PC-3 (cell line): Measurements from ENCODE around the gene OR52B6. TPM values are rescaled to one million over a fixed set of nuclear protein-coding genes. Genes with fewer than 3 reads are reported as not detected.
A peak's percentile ranks its signal among the peaks of the same experiment; 100 is the strongest.

Source experiments
- ATAC-seq: fragments of 200-7000 bp; cut with Tn5 transposase; 2 replicates; pipeline ENCODE4 v1.9.1; 2020; ENCODE audit warnings: mild to moderate bottlenecking, moderate library complexity
- BruUV-seq: library from RNA; stranded (reverse); fragments of 400-500 nt; replicated peaks from 2 replicates; lab custom pipeline; 2021; lab: Mats Ljungman, UMichigan
- CTCF ChIA-PET: fragments of 300-600 bp; sonication (Branson Sonifier 250); formaldehyde crosslinking; loops from one replicate; lab custom pipeline; 2022; ENCODE audit warnings: antibody characterized with exemption; lab: Charles Lee
- POLR2A ChIA-PET: fragments of 300-600 bp; sonication (Branson Sonifier 250); formaldehyde crosslinking; loops from one replicate; lab custom pipeline; 2022; ENCODE audit warnings: antibody characterized with exemption; ENCODE audit not compliant: unreplicated experiment; lab: Charles Lee
- DNase-seq: peaks from one replicate; pipeline ENCODE4 v3.0.0-alpha.2; 2015
- H2AFZ ChIP-seq: fragments of 300-600 bp; sonication (generic); 2 replicates; pipeline ENCODE4 v1.6.0; 2016; ENCODE audit warnings: antibody characterized with exemption, low read length
- H3F3A ChIP-seq: fragments of 300-600 bp; sonication (generic); one replicate; pipeline ENCODE4 v1.6.0; 2017; ENCODE audit warnings: antibody characterized with exemption, low read length, control low read depth, mild to moderate bottlenecking; ENCODE audit not compliant: unreplicated experiment
- H3K27ac ChIP-seq: fragments of 300-600 bp; sonication (generic); 2 replicates; pipeline ENCODE4 v1.5.1; 2016; ENCODE audit warnings: mild to moderate bottlenecking, low read length
- H3K27me3 ChIP-seq: fragments of 300-600 bp; sonication (generic); 2 replicates; pipeline ENCODE4 v1.6.1; 2016; ENCODE audit warnings: low read length, mixed read lengths
- H3K36me3 ChIP-seq: fragments of 300-600 bp; sonication (generic); 2 replicates; pipeline ENCODE4 v1.6.1; 2016; ENCODE audit warnings: low read depth, mixed run types, low read length, mixed read lengths
- H3K4me1 ChIP-seq: fragments of 300-600 bp; sonication (generic); 2 replicates; pipeline ENCODE4 v1.5.1; 2016; ENCODE audit warnings: low read length; ENCODE audit not compliant: insufficient read depth
- H3K4me2 ChIP-seq: fragments of 300-600 bp; sonication (generic); 2 replicates; pipeline ENCODE4 v1.6.0; 2016; ENCODE audit warnings: low read length
- H3K4me3 ChIP-seq: fragments of 300-600 bp; sonication (generic); 2 replicates; pipeline ENCODE4 v1.5.1; 2016; ENCODE audit warnings: mild to moderate bottlenecking, low read length, mixed read lengths
- H3K79me2 ChIP-seq: fragments of 300-600 bp; sonication (generic); 2 replicates; pipeline ENCODE4 v1.6.1; 2017; ENCODE audit warnings: low read length, mixed read lengths
- H3K9ac ChIP-seq: fragments of 300-600 bp; sonication (generic); 2 replicates; pipeline ENCODE4 v1.6.0; 2016; ENCODE audit warnings: mild to moderate bottlenecking, low read length
- H3K9me2 ChIP-seq: fragments of 300-600 bp; sonication (generic); replicated peaks from 2 replicates; pipeline ENCODE4 v1.6.1; 2016; ENCODE audit warnings: mixed run types, low read length, mixed read lengths
- H3K9me3 ChIP-seq: fragments of 300-600 bp; sonication (generic); 2 replicates; pipeline ENCODE4 v1.6.1; 2016; ENCODE audit warnings: low read length, mixed read lengths
- H4K20me1 ChIP-seq: fragments of 300-600 bp; sonication (generic); 2 replicates; pipeline ENCODE4 v1.6.1; 2016; ENCODE audit warnings: low read length, mixed read lengths
- CTCF ChIP-seq: fragments of 300-600 bp; sonication (generic); conservative IDR thresholded peaks from 2 replicates; pipeline ENCODE4 v1.5.1; 2017; ENCODE audit warnings: antibody characterized with exemption, low read depth, mild to moderate bottlenecking, low read length
- EZH2 ChIP-seq: fragments of 300-600 bp; sonication (generic); IDR thresholded peaks from one replicate; pipeline ENCODE4 v1.6.1; 2017; ENCODE audit warnings: antibody characterized with exemption, mild to moderate bottlenecking, low read length; ENCODE audit not compliant: unreplicated experiment
- EZH2phosphoT487 ChIP-seq: fragments of 300-600 bp; sonication (generic); IDR thresholded peaks from 2 replicates; pipeline ENCODE4 v1.6.1; 2018; ENCODE audit warnings: mild to moderate bottlenecking, antibody characterized with exemption, low read length, borderline replicate concordance
- intact Hi-C: fragments of 100-400 bp; cut with micrococcal nuclease; formaldehyde crosslinking; loops from 2 replicates; pipeline ENCODE4 v1.9.0; 2023
- total RNA-seq: library from RNA; depleted of rRNA; stranded (reverse); fragments of >200 nt; gene quantifications from 2 replicates; pipeline ENCODE4 v1.2.3, GENCODE V29; 2014

Gene OR52B6
- total RNA-seq, 1 experiment from 2014 or later: not detected

DNA sequence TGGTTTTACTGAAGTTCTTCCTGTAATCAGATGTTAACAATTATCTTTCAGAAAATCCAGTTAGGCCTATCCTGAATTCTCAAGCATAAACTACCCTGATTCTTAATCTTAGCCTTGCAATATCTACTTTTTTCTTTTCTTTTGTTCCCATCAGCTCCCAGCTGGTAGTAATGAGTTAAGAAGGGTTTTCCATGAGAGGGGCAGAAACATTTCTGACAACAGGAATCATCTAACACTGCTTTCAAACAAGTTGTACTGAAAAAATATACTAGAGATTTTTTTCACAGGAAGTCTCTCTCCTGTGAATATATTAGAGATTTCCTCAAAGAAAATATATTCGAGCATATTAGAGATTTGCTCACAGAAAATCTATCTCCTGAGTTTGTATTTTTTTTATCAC is 12.5 kb downstream of the OR52B6 start:
- Histone ChIP-seq H3F3A (peaks cover 4% of the 10 kb centered on the region), H3K9me2 (no peaks in the 10 kb centered on the region), H2AFZ (no peak overlapping the region), H3K36me3 (no peaks in the 10 kb centered on the region), H3K27ac (no peak overlapping the region), H3K4me1 (peaks cover 4% of the 10 kb centered on the region), H3K9ac (no peak overlapping the region), H3K9me3 (no peaks in the 10 kb centered on the region), H3K79me2 (peaks cover 9% of the 10 kb centered on the region), H4K20me1 (no peaks in the 10 kb centered on the region), H3K4me3 (no peak overlapping the region), H3K27me3 (no peaks in the 10 kb centered on the region), H3K4me2 (no peak overlapping the region)
- ChIA-PET CTCF (no interaction called here), POLR2A (no interaction called here)
- ATAC-seq (no peak), DNase-seq (no peak)
- intact Hi-C loops: no loop called here
- TF ChIP-seq EZH2phosphoT487 (no peak), EZH2 (no peak), CTCF (no peak)
- BruUV-seq: no TSS peak

- peaks cover 4% of the 10 kb centered on the region for H3F3A ChIP-seq
- no peaks in the 10 kb centered on the region for H4K20me1 ChIP-seq
- no peaks in the 10 kb centered on the region for H3K9me3 ChIP-seq
- peak within 1 kb of the TSS; percentile 80 for H3K27ac ChIP-seq
- intact Hi-C loops: loop anchor here (1.0 to 5.0 kb wide), 2 partner anchors 89 to 211 kb away; partner anchors contain the start of genes OR52N2 and TRIM5
- H3K4me2 ChIP-seq: peak within 1 kb of the TSS; percentile 99
- H3K79me2 ChIP-seq: peaks cover 36% of the 10 kb centered on the region
- peak within 1 kb of the TSS; percentile 78 for H3K9ac ChIP-seq
- TSS peak; percentile 80 for BruUV-seq
- peak; percentile 63 for DNase-seq
- peak within 1 kb of the TSS; percentile 98 for H2AFZ ChIP-seq
- H3K36me3 ChIP-seq: no peaks in the 10 kb centered on the region; the same call in 1 of the 2 replicates
- peaks cover 18% of the 10 kb centered on the region for H3K4me1 ChIP-seq
- TF ChIP-seq CTCF (no peak), EZH2 (no peak), EZH2phosphoT487 (no peak)
- ATAC-seq: peak; percentile 68
- ChIA-PET CTCF (interaction anchor here (0.8 kb wide), 1 partner anchor 88 kb away, joined by 3 read pairs; the partner anchor contains the start of gene TRIM5), POLR2A (interaction anchor here (0.6 kb wide), 1 partner anchor 24 kb away, joined by 4 read pairs; no protein-coding TSS in a partner anchor)
- H3K4me3 ChIP-seq: peak within 1 kb of the TSS; percentile 98
- H3K9me2 ChIP-seq: no peaks in the 10 kb centered on the region
- no peaks in the 10 kb centered on the region for H3K27me3 ChIP-seq
These were observed 16.0 kb downstream of the OR52B6 start, which contains the start of gene TRIM6 for GRCh38 chr11:5596607-5597201. Gene TRIM6, plus strand, starts transcription at chr11:5596637. Its CDS starts 261 bp downstream, at chr11:5596898.

DNA sequence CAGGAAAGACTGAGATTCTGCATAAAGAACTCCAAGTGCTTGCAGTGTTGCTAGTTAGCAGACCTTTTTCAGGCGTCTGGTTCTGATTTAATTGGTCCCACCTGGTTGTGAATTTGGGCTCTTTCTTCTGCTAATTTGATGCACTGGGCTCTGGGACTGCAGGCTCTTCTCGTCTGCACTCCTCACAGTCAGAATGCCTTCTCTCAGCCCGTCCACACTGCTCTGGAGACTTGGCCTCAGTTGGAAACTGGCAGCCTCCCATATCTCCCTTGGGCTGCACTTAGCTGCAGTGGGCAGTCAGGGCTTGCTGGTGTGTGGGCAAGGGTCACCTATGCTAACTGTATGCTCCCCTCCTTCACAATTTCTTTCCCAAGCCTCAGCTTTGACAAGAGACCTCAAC is 17.3 kb downstream of the OR52B6 start:
- H3K79me2 ChIP-seq: peaks cover 36% of the 10 kb centered on the region
- BruUV-seq: no TSS peak
- H3K9me3 ChIP-seq: no peaks in the 10 kb centered on the region
- peak overlapping the region; percentile 98 for H2AFZ ChIP-seq
- DNase-seq (no peak), ATAC-seq (0 out of 2 replicates have a peak, but pooled peaks have one; percentile 7)
- peak overlapping the region; percentile 78; the same call in 1 of the 2 replicates for H3K9ac ChIP-seq
- CTCF ChIA-PET: no interaction called here
- H3K4me2 ChIP-seq: peak overlapping the region; percentile 99
- H3K36me3 ChIP-seq: no peaks in the 10 kb centered on the region; the same call in 1 of the 2 replicates
- peaks cover 4% of the 10 kb centered on the region for H3F3A ChIP-seq
- no peaks in the 10 kb centered on the region for H3K9me2 ChIP-seq
- no peak overlapping the region for H3K27ac ChIP-seq
- TF ChIP-seq EZH2phosphoT487 (no peak), EZH2 (no peak), CTCF (no peak)
- POLR2A ChIA-PET: no interaction called here
- peak overlapping the region; percentile 98 for H3K4me3 ChIP-seq
- peaks cover 18% of the 10 kb centered on the region for H3K4me1 ChIP-seq
- intact Hi-C loops: loop anchor here (1.0 to 5.0 kb wide), 2 partner anchors 23 to 209 kb away; partner anchors contain the start of gene OR52N2
- no peaks in the 10 kb centered on the region for H4K20me1 ChIP-seq
- H3K27me3 ChIP-seq: no peaks in the 10 kb centered on the region
